ENCODE data around the gene SCNN1A.
"Not testable (repeated sequence)": the region's sequence is repeated elsewhere in the genome, so short reads cannot be mapped to it uniquely, and the experiment has no call there.

SCNN1A gene

DNA sequence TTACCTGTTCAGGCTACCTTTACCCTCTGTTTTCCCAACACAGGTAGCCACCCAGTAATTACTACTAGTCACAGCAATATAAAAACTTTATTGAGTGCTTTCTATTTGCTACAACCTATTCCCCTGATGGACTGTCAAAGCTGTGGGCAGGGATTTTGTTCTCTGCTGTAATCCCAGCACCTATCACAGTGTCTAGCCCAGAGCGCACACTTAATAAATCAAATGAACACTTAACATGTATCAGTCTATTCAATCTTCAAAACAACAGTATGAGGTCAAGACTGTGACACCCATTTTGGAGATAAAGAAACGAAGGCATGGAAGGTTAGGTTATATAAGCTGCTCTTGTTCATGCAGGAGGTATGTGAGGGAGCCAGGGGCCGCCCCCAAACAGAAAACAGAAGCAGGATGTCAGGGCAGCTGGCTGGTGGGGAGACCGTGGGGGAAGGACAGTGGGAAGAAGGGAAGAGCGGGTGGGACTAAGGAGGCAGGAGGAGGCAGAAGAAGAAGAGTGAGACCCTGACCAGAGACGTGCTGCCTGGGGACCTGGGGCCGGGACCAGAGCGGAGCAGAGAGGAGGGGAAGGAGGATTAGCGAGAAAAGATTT, 35.2 kb downstream of the SCNN1A start:
- Histone ChIP-seq H3K79me2 (ENCODE audit: low read length) (peaks cover 77% of the 10 kb centered on the region), H3K9me2 (replicated peaks; ENCODE audit: insufficient read depth, low read length) (no peaks in the 10 kb centered on the region), H3K4me1 (ENCODE audit: low read length) (peaks cover 50% of the 10 kb centered on the region), H3K27ac (ENCODE audit: low read length) (peak overlapping the region; percentile 49; the same call in 1 of the 2 replicates), H4K20me1 (ENCODE audit: insufficient read depth, low read length) (no peaks in the 10 kb centered on the region), H3K27me3 (replicated peaks; ENCODE audit: insufficient read depth, low read length) (no peaks in the 10 kb centered on the region), H3K9ac (ENCODE audit: low read length) (peak overlapping the region; percentile 92), H3K9me3 (replicated peaks; ENCODE audit: insufficient read depth, low read length) (no peaks in the 10 kb centered on the region), H3K4me3 (ENCODE audit: low read length) (peak overlapping the region; percentile 90), H2AFZ (ENCODE audit: low read length) (no peak overlapping the region), H3K36me3 (replicated peaks; ENCODE audit: insufficient read depth, low read length) (no peaks in the 10 kb centered on the region), H3F3A (ENCODE audit: insufficient read depth, low read length) (peaks cover 26% of the 10 kb centered on the region), H3K4me2 (ENCODE audit: low read depth, low read length) (peak overlapping the region; percentile 88)
- TF ChIP-seq EZH2phosphoT487 (IDR thresholded peaks at IDR 0.05; ENCODE audit: low read length) (no peak), EZH2 (optimal IDR thresholded peaks at IDR 0.05; ENCODE audit: low read depth, low read length) (no peak)
- TF ChIP-seq, protein P1, sequence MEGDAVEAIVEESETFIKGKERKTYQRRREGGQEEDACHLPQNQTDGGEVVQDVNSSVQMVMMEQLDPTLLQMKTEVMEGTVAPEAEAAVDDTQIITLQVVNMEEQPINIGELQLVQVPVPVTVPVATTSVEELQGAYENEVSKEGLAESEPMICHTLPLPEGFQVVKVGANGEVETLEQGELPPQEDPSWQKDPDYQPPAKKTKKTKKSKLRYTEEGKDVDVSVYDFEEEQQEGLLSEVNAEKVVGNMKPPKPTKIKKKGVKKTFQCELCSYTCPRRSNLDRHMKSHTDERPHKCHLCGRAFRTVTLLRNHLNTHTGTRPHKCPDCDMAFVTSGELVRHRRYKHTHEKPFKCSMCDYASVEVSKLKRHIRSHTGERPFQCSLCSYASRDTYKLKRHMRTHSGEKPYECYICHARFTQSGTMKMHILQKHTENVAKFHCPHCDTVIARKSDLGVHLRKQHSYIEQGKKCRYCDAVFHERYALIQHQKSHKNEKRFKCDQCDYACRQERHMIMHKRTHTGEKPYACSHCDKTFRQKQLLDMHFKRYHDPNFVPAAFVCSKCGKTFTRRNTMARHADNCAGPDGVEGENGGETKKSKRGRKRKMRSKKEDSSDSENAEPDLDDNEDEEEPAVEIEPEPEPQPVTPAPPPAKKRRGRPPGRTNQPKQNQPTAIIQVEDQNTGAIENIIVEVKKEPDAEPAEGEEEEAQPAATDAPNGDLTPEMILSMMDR (IDR thresholded peaks at IDR 0.05; ENCODE audit: low read length): no peak
- DNase-seq: no peak

DNA sequence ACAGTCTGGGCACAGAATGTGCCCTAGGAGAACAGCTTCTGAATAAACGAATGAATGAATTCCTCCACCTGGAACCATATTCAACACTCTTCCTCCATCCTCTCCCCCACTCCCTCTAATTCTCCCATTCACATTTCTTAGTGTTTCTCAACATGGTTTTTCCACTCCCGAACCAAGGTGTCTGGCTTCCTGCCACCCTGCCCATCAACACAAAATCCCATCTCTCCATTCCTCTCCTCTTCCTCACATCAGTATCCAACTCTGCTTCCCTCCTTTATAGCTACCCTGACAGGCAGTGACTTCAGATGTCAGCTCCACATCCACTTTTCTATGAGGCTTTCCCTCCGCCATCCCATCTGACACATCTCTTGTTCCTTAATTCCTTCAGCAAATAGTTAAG, 36.4 kb downstream of the SCNN1A start:
- peaks cover 53% of the 10 kb centered on the region for H3K4me1 ChIP-seq (ENCODE audit: low read length)
- no peak for TF ChIP-seq EZH2phosphoT487 (IDR thresholded peaks at IDR 0.05; ENCODE audit: low read length)
- TF ChIP-seq, protein P1 (IDR thresholded peaks at IDR 0.05; ENCODE audit: low read length): no peak
- TF ChIP-seq EZH2 (optimal IDR thresholded peaks at IDR 0.05; ENCODE audit: low read depth, low read length): no peak
- no peak overlapping the region; the same call in 1 of the 2 replicates for H3K9ac ChIP-seq (ENCODE audit: low read length)

DNA sequence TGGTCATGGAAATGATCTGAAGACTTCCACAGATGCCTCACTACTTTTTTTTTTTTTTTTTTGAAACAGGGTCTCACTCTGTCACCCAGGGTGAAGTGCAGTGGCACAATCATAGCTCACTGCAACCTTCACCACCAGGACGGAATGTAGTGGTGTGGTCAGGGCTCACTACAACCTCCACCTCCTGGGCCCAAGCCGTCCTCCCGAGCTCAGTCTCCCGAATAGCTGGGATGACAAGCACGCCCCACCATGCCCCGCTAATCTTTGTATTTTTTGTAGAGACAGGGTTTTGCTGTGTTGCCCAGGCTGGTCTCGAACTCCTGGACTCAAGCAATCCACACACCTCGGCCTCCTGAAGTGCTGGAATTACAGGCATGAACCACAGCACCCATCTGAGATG, 36.8 kb downstream of the SCNN1A start:
- not testable (repeated sequence) for H3K9ac ChIP-seq (ENCODE audit: low read length); H3K36me3 ChIP-seq (replicated peaks; ENCODE audit: insufficient read depth, low read length); H2AFZ ChIP-seq (ENCODE audit: low read length); H3K9me2 ChIP-seq (replicated peaks; ENCODE audit: insufficient read depth, low read length); DNase-seq; H4K20me1 ChIP-seq (ENCODE audit: insufficient read depth, low read length); H3K9me3 ChIP-seq (replicated peaks; ENCODE audit: insufficient read depth, low read length); H3K27me3 ChIP-seq (replicated peaks; ENCODE audit: insufficient read depth, low read length); H3K4me3 ChIP-seq (ENCODE audit: low read length); H3K27ac ChIP-seq (ENCODE audit: low read length)
- Histone ChIP-seq H3K79me2 (ENCODE audit: low read length) (peaks cover 93% of the 10 kb centered on the region), H3K4me2 (ENCODE audit: low read depth, low read length) (0 out of 2 replicates have a peak overlapping the region, but pooled peaks have one; percentile 88), H3K4me1 (ENCODE audit: low read length) (peaks cover 49% of the 10 kb centered on the region), H3F3A (ENCODE audit: insufficient read depth, low read length) (peaks cover 26% of the 10 kb centered on the region)

More for the DNA sequence above, 36.4 kb downstream of the SCNN1A start:
- H3K27me3 ChIP-seq (replicated peaks; ENCODE audit: insufficient read depth, low read length): no peaks in the 10 kb centered on the region
- no peak overlapping the region for H3K4me3 ChIP-seq (ENCODE audit: low read length)
- no peaks in the 10 kb centered on the region for H4K20me1 ChIP-seq (ENCODE audit: insufficient read depth, low read length)
- H3K27ac ChIP-seq (ENCODE audit: low read length): no peak overlapping the region
- no peak overlapping the region for H2AFZ ChIP-seq (ENCODE audit: low read length)
- peak overlapping the region; percentile 88; the same call in 1 of the 2 replicates for H3K4me2 ChIP-seq (ENCODE audit: low read depth, low read length)
- H3K79me2 ChIP-seq (ENCODE audit: low read length): peaks cover 89% of the 10 kb centered on the region
- no peaks in the 10 kb centered on the region for H3K9me3 ChIP-seq (replicated peaks; ENCODE audit: insufficient read depth, low read length)
- no peak for DNase-seq
- no peaks in the 10 kb centered on the region for H3K9me2 ChIP-seq (replicated peaks; ENCODE audit: insufficient read depth, low read length)
- no peaks in the 10 kb centered on the region for H3K36me3 ChIP-seq (replicated peaks; ENCODE audit: insufficient read depth, low read length)
- H3F3A ChIP-seq (ENCODE audit: insufficient read depth, low read length): peaks cover 26% of the 10 kb centered on the region

DNA sequence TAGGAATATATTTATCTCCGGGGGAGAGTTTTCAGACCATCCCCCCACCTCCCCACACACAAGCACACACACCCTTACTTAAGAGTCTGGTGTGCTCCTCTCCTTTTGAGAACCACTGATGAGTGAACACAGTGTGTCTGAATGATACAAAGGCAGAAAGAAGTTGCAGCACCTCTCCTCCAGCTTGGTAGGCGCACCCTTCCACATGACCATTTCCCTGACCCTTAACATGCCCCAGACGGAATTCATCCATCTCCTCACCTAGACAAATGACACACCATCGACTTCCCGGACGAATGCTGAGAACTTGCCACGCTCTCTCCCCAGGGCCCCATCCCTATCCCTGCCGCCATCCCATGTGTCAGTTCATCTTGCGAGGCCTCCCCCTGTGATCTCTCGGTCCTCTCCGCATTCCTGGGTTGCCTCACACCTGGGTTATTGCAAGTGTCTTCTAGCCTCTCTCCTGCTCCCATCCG, 37.4 kb downstream of the SCNN1A start:
- Histone ChIP-seq H3K4me1 (ENCODE audit: low read length) (peaks cover 44% of the 10 kb centered on the region), H3K27me3 (replicated peaks; ENCODE audit: insufficient read depth, low read length) (no peaks in the 10 kb centered on the region), H3K27ac (ENCODE audit: low read length) (peak overlapping the region; percentile 82; the same call in 1 of the 2 replicates), H3K9me2 (replicated peaks; ENCODE audit: insufficient read depth, low read length) (no peaks in the 10 kb centered on the region), H3K4me3 (ENCODE audit: low read length) (no peak overlapping the region), H3K9ac (ENCODE audit: low read length) (no peak overlapping the region), H3K4me2 (ENCODE audit: low read depth, low read length) (no peak overlapping the region), H3K9me3 (replicated peaks; ENCODE audit: insufficient read depth, low read length) (no peaks in the 10 kb centered on the region), H3K36me3 (replicated peaks; ENCODE audit: insufficient read depth, low read length) (no peaks in the 10 kb centered on the region), H2AFZ (ENCODE audit: low read length) (no peak overlapping the region), H3F3A (ENCODE audit: insufficient read depth, low read length) (peaks cover 26% of the 10 kb centered on the region), H4K20me1 (ENCODE audit: insufficient read depth, low read length) (no peaks in the 10 kb centered on the region), H3K79me2 (ENCODE audit: low read length) (peaks cover 98% of the 10 kb centered on the region)
- no peak for DNase-seq
- TF ChIP-seq, protein P1 (IDR thresholded peaks at IDR 0.05; ENCODE audit: low read length): no peak
- TF ChIP-seq EZH2phosphoT487 (IDR thresholded peaks at IDR 0.05; ENCODE audit: low read length): no peak
- TF ChIP-seq EZH2 (optimal IDR thresholded peaks at IDR 0.05; ENCODE audit: low read depth, low read length): no peak

Data from MM.1S (cell line).